SU-DHL-6 (cell line): Measurements from ENCODE around the gene C2orf80.

Source experiments
- EZH2phosphoT487 ChIP-seq: fragments of 200-600 bp; sonication (generic), shearing (Covaris generic); conservative IDR thresholded peaks from 2 replicates; pipeline ENCODE4 v1.6.1; 2018; ENCODE audit warnings: mild to moderate bottlenecking, antibody characterized with exemption, low read length, moderate library complexity, mixed read lengths
- TF ChIP-seq, protein P1 (sequence below): fragments of 200-600 bp; sonication (generic); IDR thresholded peaks from one replicate; pipeline ENCODE4 v1.5.1; 2017; ENCODE audit warnings: antibody characterized with exemption, mild to moderate bottlenecking, low read length, moderate library complexity; ENCODE audit not compliant: insufficient read depth, poor library complexity, severe bottlenecking

DNA sequence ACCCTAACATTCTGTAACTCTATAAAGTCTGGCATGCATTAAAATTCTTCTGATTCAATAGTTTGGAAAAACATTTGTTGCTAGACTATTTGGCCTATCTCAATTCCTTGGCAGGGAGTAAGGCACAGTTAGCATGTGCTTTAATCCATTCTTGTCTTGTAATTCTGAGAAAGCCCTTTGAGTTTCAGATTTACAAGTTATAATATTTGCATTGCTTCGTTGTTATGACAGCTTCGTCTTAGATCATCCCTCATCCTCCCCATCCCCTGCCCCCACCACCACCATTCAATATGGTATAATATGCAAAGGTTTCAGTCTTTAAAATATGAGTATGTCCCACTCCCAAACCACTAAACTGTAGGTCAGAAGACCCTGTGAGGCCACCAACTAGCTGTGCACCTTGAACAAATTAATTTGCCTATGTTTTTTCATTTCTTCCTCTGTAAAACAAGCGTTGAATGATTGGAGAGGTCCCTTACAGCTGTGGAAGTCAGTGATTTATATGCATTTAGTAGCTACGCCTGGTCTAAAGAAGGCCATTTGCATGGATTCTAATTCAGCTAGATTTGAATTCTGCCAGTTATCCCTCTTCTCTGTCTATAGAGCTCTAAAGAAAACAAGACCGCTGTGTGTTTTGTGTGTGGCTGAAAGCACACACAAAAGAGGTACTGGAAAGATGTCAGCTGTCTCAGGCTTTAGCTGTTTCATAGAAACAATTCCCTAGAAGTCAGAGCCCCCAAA lies 591 bp downstream of the C2orf80 start:
- TF ChIP-seq, protein P1, sequence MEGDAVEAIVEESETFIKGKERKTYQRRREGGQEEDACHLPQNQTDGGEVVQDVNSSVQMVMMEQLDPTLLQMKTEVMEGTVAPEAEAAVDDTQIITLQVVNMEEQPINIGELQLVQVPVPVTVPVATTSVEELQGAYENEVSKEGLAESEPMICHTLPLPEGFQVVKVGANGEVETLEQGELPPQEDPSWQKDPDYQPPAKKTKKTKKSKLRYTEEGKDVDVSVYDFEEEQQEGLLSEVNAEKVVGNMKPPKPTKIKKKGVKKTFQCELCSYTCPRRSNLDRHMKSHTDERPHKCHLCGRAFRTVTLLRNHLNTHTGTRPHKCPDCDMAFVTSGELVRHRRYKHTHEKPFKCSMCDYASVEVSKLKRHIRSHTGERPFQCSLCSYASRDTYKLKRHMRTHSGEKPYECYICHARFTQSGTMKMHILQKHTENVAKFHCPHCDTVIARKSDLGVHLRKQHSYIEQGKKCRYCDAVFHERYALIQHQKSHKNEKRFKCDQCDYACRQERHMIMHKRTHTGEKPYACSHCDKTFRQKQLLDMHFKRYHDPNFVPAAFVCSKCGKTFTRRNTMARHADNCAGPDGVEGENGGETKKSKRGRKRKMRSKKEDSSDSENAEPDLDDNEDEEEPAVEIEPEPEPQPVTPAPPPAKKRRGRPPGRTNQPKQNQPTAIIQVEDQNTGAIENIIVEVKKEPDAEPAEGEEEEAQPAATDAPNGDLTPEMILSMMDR, result no peak
- TF ChIP-seq EZH2phosphoT487, result no peak
